Measurements from ENCODE around the gene ZCWPW2.

The ZCWPW2 gene

DNA sequence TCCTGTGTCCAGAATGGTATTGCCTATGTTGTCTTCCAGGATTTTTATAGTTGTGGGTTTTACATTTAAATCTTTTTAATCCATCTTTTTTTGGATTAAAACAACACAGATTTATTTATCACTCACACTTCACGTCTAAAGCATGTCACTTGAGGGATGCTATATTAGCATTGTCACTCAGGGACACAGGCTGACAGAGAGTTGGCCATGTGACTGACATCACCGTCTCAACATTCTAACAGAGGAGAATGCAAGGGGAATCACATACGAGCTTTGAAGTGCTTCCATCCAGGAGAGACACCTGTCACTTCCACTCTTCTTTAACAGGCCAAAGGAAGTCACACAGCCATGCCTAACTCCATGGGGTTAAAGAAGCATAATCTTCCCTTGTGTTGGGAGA, 204.7 kb downstream of the ZCWPW2 start:
- DNase-seq (ENCODE audit: low spot score), result no peak
- in situ Hi-C loops (cut with MboI; ENCODE audit: low pct_unique_long_range_greater_than_20kb, low sequenced_read_pairs, unreplicated experiment), result no loop called here
- TF ChIP-seq, protein P1, sequence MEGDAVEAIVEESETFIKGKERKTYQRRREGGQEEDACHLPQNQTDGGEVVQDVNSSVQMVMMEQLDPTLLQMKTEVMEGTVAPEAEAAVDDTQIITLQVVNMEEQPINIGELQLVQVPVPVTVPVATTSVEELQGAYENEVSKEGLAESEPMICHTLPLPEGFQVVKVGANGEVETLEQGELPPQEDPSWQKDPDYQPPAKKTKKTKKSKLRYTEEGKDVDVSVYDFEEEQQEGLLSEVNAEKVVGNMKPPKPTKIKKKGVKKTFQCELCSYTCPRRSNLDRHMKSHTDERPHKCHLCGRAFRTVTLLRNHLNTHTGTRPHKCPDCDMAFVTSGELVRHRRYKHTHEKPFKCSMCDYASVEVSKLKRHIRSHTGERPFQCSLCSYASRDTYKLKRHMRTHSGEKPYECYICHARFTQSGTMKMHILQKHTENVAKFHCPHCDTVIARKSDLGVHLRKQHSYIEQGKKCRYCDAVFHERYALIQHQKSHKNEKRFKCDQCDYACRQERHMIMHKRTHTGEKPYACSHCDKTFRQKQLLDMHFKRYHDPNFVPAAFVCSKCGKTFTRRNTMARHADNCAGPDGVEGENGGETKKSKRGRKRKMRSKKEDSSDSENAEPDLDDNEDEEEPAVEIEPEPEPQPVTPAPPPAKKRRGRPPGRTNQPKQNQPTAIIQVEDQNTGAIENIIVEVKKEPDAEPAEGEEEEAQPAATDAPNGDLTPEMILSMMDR (IDR thresholded peaks at IDR 0.05; ENCODE audit: extremely low read depth, insufficient read depth, missing control alignments), result no peak

DNA sequence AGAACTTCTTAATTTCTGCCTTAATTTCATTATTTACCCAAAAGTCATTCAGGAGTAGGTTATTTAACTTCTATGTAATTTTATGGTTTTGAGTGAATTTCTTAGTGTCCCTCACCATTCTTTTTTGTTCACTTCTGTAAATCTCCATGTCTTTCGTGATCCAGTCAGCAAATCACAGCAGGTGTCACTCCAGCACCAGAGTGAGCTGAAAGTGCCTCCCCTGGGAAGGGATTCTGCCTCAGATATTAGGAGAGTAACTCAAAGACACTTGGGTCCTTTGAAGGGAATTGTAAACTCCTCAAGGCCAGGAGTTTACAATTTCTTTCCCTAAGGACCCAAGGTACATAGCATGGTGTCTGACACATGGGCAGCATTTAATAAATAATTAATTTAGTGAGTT, 207.7 kb downstream of the ZCWPW2 start:
- TF ChIP-seq, protein P1 (IDR thresholded peaks at IDR 0.05; ENCODE audit: extremely low read depth, insufficient read depth, missing control alignments), result no peak
- in situ Hi-C loops (cut with MboI; ENCODE audit: low pct_unique_long_range_greater_than_20kb, low sequenced_read_pairs, unreplicated experiment), result no loop called here
- DNase-seq (ENCODE audit: low spot score), result no peak

DNA sequence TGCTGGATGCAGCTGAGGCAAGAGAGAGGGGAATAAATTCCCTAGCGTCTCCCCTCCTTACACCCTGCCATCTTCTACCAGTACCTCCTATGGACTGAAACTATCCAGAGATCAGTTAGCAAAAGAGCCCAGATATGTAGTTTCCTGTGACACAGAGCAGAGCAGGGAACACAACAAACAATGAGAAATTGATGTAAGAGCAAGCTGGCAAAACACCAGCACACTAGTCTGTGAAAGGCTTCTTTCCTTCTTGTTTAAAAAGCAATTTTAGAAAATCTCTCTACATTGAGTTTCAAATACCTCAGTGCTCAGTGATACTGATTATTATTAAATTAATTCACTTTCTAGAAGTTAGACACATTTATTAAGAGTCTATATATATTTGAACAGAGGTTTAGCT, 215.7 kb downstream of the ZCWPW2 start:
- DNase-seq (ENCODE audit: low spot score), result no peak
- in situ Hi-C loops (cut with MboI; ENCODE audit: low pct_unique_long_range_greater_than_20kb, low sequenced_read_pairs, unreplicated experiment), result no loop called here
- TF ChIP-seq, protein P1 (IDR thresholded peaks at IDR 0.05; ENCODE audit: extremely low read depth, insufficient read depth, missing control alignments), result no peak

DNA sequence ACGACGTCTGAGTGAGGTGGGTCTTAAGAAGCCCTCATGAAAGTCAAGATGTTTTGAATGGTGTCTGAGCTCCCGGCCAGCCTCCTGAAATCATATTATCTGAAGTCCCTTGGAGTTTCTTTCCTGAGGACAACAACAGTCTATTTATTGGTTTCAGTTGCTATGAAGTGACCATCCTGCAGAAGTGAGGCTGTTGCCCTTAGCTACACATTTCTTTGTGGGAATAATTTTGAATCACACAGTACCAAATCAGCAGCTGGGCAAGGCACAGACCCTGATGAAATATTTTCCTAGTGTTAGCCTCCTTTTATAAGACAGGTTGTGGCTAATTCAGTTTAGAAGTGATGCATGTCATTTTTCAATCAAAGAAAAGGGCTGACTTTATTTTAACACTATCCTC, 220.8 kb downstream of the ZCWPW2 start:
- no peak for DNase-seq (ENCODE audit: low spot score)
- TF ChIP-seq, protein P1 (IDR thresholded peaks at IDR 0.05; ENCODE audit: extremely low read depth, insufficient read depth, missing control alignments), result no peak
- in situ Hi-C loops (cut with MboI; ENCODE audit: low pct_unique_long_range_greater_than_20kb, low sequenced_read_pairs, unreplicated experiment), result no loop called here

DNA sequence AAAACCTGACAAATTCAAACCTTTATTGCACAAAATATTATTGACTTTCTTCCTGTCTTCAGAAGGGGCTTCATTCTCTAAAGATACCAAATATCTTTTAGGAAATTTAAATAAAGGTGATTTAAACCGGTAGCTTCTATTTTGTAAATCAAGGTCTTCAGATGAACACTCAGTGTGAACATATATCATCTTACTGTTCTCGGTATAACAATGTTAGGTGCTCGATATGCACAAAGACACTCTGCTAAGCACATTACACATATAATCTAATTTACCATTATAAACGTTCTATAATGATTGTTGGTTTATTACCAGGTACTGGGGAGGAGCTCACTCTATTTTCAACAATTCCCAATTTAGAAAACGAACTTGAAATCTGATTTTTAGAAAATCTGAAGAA, 225.5 kb downstream of the ZCWPW2 start:
- in situ Hi-C loops (cut with MboI; ENCODE audit: low pct_unique_long_range_greater_than_20kb, low sequenced_read_pairs, unreplicated experiment), result no loop called here
- TF ChIP-seq, protein P1 (IDR thresholded peaks at IDR 0.05; ENCODE audit: extremely low read depth, insufficient read depth, missing control alignments), result no peak
- no peak for DNase-seq (ENCODE audit: low spot score)

DNA sequence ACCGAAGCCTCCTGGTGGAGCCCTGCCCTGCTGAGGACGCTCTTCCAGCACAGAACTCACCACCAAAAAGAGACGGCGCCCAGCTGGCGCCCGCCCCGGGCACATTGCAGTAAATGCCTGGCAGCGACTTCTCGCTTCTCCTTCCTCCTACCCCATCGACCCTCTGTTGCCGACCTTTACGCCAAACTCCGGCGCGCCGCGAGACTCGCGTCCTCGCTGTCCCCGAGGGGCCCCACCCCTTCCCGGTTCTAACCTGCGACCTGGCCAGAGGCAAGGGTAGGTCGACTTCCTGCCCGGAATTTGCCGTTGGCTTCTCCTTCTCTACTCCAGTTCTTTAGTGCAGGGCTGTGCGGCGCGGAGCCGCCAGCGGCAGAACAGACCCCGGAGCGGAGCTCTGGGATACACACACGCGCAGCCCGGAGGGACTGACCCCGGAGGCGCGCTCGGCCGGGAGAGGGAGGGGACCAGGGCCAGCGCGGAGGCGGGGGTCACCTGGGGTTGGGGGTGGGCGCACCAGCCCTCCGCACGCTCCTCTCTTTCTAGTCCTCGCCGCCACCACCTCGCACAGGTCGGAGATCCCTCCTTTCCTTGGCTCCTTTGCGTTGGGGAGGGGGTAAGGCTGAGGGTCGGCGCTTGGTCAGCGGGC, 226.7 kb downstream of the ZCWPW2 start:
- no peak for DNase-seq (ENCODE audit: low spot score)
- TF ChIP-seq, protein P1 (IDR thresholded peaks at IDR 0.05; ENCODE audit: extremely low read depth, insufficient read depth, missing control alignments), result no peak
- in situ Hi-C loops (cut with MboI; ENCODE audit: low pct_unique_long_range_greater_than_20kb, low sequenced_read_pairs, unreplicated experiment), result no loop called here
